Liver (tissue), 9 donors: ENCODE measurements around the gene PLCL1. TPM values are rescaled to one million over a fixed set of nuclear protein-coding genes. Genes with fewer than 3 reads are reported as not detected.

Experiments used
- DNase-seq: peaks from one replicate; pipeline ENCODE4 v3.0.0-alpha.2; 2017; ENCODE audit warnings: low spot score
- H3K27ac ChIP-seq, 2 donors: one replicate each; pipeline ENCODE4 v1.7.0; 2013; ENCODE audit warnings: inconsistent platforms in 2 of 2, low read length in 2 of 2, control low read depth in 1 of 2, low read depth in 1 of 2, mild to moderate bottlenecking in 1 of 2
- H3K27me3 ChIP-seq, 4 donors: one replicate each; pipeline versions ENCODE4 v1.6.1 to v1.7.0; 2013; ENCODE audit warnings: low read length in 3 of 4, inconsistent platforms in 1 of 4, mild to moderate bottlenecking in 1 of 4, moderate library complexity in 1 of 4; ENCODE audit not compliant: control insufficient read depth in 4 of 4, insufficient read depth in 4 of 4
- H3K36me3 ChIP-seq, 4 donors: one replicate each; pipeline versions ENCODE4 v1.6.1 to v1.7.0; 2013; ENCODE audit warnings: low read length in 3 of 4, mild to moderate bottlenecking in 3 of 4, low read depth in 1 of 4, moderate library complexity in 1 of 4; ENCODE audit not compliant: control insufficient read depth in 4 of 4, insufficient read depth in 3 of 4
- H3K4me1 ChIP-seq, 4 donors: one replicate each; pipeline versions ENCODE4 v1.6.1 to v1.7.0; 2013; ENCODE audit warnings: low read length in 3 of 4, mild to moderate bottlenecking in 3 of 4, moderate library complexity in 1 of 4; ENCODE audit not compliant: control insufficient read depth in 4 of 4, insufficient read depth in 4 of 4
- H3K4me3 ChIP-seq, 3 donors: one replicate each; pipeline versions ENCODE4 v1.6.1 to v1.7.0; 2013; ENCODE audit warnings: low read length in 3 of 3, control low read depth in 1 of 3, low read depth in 1 of 3, mild to moderate bottlenecking in 1 of 3
- H3K9ac ChIP-seq, 2 donors: one replicate each; pipeline ENCODE4 v1.7.0; 2013; ENCODE audit warnings: low read length in 2 of 2, mild to moderate bottlenecking in 2 of 2, moderate library complexity in 2 of 2, control low read depth in 1 of 2, low read depth in 1 of 2
- H3K9me3 ChIP-seq, 4 donors: one replicate each; pipeline versions ENCODE4 v1.6.1 to v1.7.0; 2013; ENCODE audit warnings: low read length in 3 of 4; ENCODE audit not compliant: control insufficient read depth in 4 of 4
- EGR1 ChIP-seq, 2 donors: IDR thresholded peaks; 2 replicates each; pipeline ENCODE4 v1.6.1; 2016 to 2018; ENCODE audit warnings: antibody characterized with exemption in 2 of 2, low read depth in 2 of 2
- FOXA1 ChIP-seq: IDR thresholded peaks from 2 replicates; pipeline ENCODE4 v1.6.1; 2016; ENCODE audit warnings: antibody characterized with exemption
- FOXA2 ChIP-seq: IDR thresholded peaks from 2 replicates; pipeline ENCODE4 v1.6.1; 2016; ENCODE audit warnings: antibody characterized with exemption
- GABPA ChIP-seq, 2 donors: IDR thresholded peaks in 1 of 2; conservative IDR thresholded peaks in 1 of 2; 2 replicates each; pipeline ENCODE4 v1.6.1; 2016; ENCODE audit warnings: antibody characterized with exemption in 2 of 2, mild to moderate bottlenecking in 1 of 2, moderate library complexity in 1 of 2
- HNF4A ChIP-seq, 2 donors: conservative IDR thresholded peaks; 2 replicates each; pipeline ENCODE4 v1.6.1; 2016; ENCODE audit warnings: antibody characterized with exemption in 2 of 2, mild to moderate bottlenecking in 2 of 2
- HNF4G ChIP-seq: IDR thresholded peaks from 2 replicates; pipeline ENCODE4 v1.6.1; 2016; ENCODE audit warnings: antibody characterized with exemption
- JUND ChIP-seq, 2 donors: IDR thresholded peaks; 2 replicates each; pipeline ENCODE4 v1.6.1; 2016; ENCODE audit warnings: antibody characterized with exemption in 2 of 2
- NR2F2 ChIP-seq: IDR thresholded peaks from 2 replicates; pipeline ENCODE4 v1.6.1; 2016; ENCODE audit warnings: antibody characterized with exemption
- RAD21 ChIP-seq, 2 donors: IDR thresholded peaks; 2 replicates each; pipeline ENCODE4 v1.6.1; 2016; ENCODE audit warnings: antibody characterized with exemption in 2 of 2, mild to moderate bottlenecking in 2 of 2
- RXRA ChIP-seq, 2 donors: IDR thresholded peaks; 2 replicates each; pipeline ENCODE4 v1.6.1; 2017 to 2018; ENCODE audit warnings: antibody characterized with exemption in 2 of 2, mild to moderate bottlenecking in 1 of 2
- SP1 ChIP-seq: IDR thresholded peaks from 2 replicates; pipeline ENCODE4 v1.6.1; 2018; ENCODE audit warnings: antibody characterized with exemption, mild to moderate bottlenecking
- TAF1 ChIP-seq: conservative IDR thresholded peaks from 2 replicates; pipeline ENCODE4 v1.6.1; 2016; ENCODE audit warnings: antibody characterized with exemption, mild to moderate bottlenecking
- YY1 ChIP-seq: IDR thresholded peaks from 2 replicates; pipeline ENCODE4 v1.6.1; 2016; ENCODE audit warnings: antibody characterized with exemption, mild to moderate bottlenecking
- WGBS: extraction: QIAGEN DNeasy Blood & Tissue Kit; methylation state at CpG from one replicate; pipeline ENCODE4 v1.1.7; 2013; 5-methylcytosine and 5-hydroxymethylcytosine counted together
- polyA plus RNA-seq, 2 donors: library from polyadenylated mRNA; stranded (reverse) in 1 of 2; unstranded in 1 of 2; fragments of 200-250 nt in 1 of 2; fragments of >200 nt in 1 of 2; fragmentation: Nextera tagmentation in 1 of 2; extraction: Ambion mirVana in 1 of 2; gene quantifications; one replicate each; pipeline versions ENCODE4 v1.2.1 to v1.2.3, GENCODE V29; 2013 to 2015
- total RNA-seq, 2 donors: library from RNA; depleted of rRNA; stranded (reverse); fragments of >200 nt; gene quantifications; one replicate each; pipeline ENCODE4 v1.2.3, GENCODE V29; 2014
- TF ChIP-seq, protein P1 (sequence below): IDR thresholded peaks from 2 replicates; pipeline ENCODE4 v1.6.1; 2016; ENCODE audit warnings: antibody characterized with exemption
- TF ChIP-seq, protein P2 (sequence below): IDR thresholded peaks from 2 replicates; pipeline ENCODE4 v1.6.1; 2016; ENCODE audit warnings: antibody characterized with exemption, mild to moderate bottlenecking
- TF ChIP-seq, protein P3 (sequence below): IDR thresholded peaks from 2 replicates; pipeline ENCODE4 v1.6.1; 2016; ENCODE audit warnings: antibody characterized with exemption
- TF ChIP-seq, protein P4 (sequence below): IDR thresholded peaks from 2 replicates; pipeline ENCODE4 v1.6.1; 2016; ENCODE audit warnings: antibody characterized with exemption
- TF ChIP-seq, protein P5 (sequence below): fragments of 150-350 bp; IDR thresholded peaks from 2 replicates; pipeline ENCODE4 v1.5.1; 2017; ENCODE audit warnings: improper control_type of control experiment, low read depth, low read length; ENCODE audit not compliant: missing input control
- donor health status: healthy.
- donor health status: healthy.
- donor health status: healthy.
- donor health status: healthy.
- donor health status: healthy.

The PLCL1 gene
- total and polyA plus RNA-seq, 4 donors, result 0.08 to 0.59 (median 0.31) TPM

DNA sequence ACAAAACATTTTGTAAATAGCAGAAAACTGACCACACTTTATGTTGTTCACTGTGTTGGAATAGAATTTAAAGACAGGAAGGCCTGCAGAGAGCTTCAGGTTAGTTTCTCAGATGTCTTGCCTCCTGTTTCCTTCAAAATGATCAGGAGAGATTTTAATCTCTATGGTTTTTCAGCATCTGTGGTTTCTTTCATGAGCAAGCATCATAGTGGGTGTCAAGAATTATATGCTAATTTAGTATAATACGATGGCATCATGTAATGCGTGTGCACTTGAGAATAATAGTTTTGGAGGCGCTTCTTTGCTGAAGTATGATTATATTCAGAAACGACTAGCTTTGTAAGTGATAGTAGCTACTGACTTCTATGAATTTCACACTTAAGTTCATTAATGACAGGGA, 149.9 kb downstream of the PLCL1 start:
- Histone ChIP-seq H3K9me3 (no peaks in the 10 kb centered on the region), H3K27me3 (no peaks in the 10 kb centered on the region), H3K36me3 (no peaks in the 10 kb centered on the region), H3K27ac (no peak overlapping the region), H3K9ac (no peak overlapping the region), H3K4me3 (no peak overlapping the region), H3K4me1 (no peaks in the 10 kb centered on the region)
- no peak for DNase-seq
- TF ChIP-seq, protein P1, sequence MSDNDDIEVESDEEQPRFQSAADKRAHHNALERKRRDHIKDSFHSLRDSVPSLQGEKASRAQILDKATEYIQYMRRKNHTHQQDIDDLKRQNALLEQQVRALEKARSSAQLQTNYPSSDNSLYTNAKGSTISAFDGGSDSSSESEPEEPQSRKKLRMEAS, result no peak
- TF ChIP-seq HNF4G, result no peak
- no peak for TF ChIP-seq GABPA (IDR thresholded peaks at IDR 0.05 in 1 of 2, conservative IDR thresholded peaks at IDR 0.05 in 1 of 2)
- no peak for TF ChIP-seq SP1
- TF ChIP-seq, protein P2, sequence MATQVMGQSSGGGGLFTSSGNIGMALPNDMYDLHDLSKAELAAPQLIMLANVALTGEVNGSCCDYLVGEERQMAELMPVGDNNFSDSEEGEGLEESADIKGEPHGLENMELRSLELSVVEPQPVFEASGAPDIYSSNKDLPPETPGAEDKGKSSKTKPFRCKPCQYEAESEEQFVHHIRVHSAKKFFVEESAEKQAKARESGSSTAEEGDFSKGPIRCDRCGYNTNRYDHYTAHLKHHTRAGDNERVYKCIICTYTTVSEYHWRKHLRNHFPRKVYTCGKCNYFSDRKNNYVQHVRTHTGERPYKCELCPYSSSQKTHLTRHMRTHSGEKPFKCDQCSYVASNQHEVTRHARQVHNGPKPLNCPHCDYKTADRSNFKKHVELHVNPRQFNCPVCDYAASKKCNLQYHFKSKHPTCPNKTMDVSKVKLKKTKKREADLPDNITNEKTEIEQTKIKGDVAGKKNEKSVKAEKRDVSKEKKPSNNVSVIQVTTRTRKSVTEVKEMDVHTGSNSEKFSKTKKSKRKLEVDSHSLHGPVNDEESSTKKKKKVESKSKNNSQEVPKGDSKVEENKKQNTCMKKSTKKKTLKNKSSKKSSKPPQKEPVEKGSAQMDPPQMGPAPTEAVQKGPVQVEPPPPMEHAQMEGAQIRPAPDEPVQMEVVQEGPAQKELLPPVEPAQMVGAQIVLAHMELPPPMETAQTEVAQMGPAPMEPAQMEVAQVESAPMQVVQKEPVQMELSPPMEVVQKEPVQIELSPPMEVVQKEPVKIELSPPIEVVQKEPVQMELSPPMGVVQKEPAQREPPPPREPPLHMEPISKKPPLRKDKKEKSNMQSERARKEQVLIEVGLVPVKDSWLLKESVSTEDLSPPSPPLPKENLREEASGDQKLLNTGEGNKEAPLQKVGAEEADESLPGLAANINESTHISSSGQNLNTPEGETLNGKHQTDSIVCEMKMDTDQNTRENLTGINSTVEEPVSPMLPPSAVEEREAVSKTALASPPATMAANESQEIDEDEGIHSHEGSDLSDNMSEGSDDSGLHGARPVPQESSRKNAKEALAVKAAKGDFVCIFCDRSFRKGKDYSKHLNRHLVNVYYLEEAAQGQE, result no peak
- no peak for TF ChIP-seq FOXA2
- TF ChIP-seq, protein P3, sequence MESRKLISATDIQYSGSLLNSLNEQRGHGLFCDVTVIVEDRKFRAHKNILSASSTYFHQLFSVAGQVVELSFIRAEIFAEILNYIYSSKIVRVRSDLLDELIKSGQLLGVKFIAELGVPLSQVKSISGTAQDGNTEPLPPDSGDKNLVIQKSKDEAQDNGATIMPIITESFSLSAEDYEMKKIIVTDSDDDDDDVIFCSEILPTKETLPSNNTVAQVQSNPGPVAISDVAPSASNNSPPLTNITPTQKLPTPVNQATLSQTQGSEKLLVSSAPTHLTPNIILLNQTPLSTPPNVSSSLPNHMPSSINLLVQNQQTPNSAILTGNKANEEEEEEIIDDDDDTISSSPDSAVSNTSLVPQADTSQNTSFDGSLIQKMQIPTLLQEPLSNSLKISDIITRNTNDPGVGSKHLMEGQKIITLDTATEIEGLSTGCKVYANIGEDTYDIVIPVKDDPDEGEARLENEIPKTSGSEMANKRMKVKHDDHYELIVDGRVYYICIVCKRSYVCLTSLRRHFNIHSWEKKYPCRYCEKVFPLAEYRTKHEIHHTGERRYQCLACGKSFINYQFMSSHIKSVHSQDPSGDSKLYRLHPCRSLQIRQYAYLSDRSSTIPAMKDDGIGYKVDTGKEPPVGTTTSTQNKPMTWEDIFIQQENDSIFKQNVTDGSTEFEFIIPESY, result no peak
- TF ChIP-seq YY1, result no peak
- TF ChIP-seq, protein P4, sequence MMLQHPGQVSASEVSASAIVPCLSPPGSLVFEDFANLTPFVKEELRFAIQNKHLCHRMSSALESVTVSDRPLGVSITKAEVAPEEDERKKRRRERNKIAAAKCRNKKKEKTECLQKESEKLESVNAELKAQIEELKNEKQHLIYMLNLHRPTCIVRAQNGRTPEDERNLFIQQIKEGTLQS, result no peak
- TF ChIP-seq FOXA1, result no peak
- TF ChIP-seq TAF1, result no peak
- no peak for TF ChIP-seq HNF4A (conservative IDR thresholded peaks at IDR 0.05)
- TF ChIP-seq, protein P5, sequence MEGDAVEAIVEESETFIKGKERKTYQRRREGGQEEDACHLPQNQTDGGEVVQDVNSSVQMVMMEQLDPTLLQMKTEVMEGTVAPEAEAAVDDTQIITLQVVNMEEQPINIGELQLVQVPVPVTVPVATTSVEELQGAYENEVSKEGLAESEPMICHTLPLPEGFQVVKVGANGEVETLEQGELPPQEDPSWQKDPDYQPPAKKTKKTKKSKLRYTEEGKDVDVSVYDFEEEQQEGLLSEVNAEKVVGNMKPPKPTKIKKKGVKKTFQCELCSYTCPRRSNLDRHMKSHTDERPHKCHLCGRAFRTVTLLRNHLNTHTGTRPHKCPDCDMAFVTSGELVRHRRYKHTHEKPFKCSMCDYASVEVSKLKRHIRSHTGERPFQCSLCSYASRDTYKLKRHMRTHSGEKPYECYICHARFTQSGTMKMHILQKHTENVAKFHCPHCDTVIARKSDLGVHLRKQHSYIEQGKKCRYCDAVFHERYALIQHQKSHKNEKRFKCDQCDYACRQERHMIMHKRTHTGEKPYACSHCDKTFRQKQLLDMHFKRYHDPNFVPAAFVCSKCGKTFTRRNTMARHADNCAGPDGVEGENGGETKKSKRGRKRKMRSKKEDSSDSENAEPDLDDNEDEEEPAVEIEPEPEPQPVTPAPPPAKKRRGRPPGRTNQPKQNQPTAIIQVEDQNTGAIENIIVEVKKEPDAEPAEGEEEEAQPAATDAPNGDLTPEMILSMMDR, result no peak
- no peak for TF ChIP-seq RXRA (IDR thresholded peaks at IDR 0.05)
- no peak for TF ChIP-seq RAD21 (IDR thresholded peaks at IDR 0.05)
- no peak for TF ChIP-seq JUND (IDR thresholded peaks at IDR 0.05)
- no peak for TF ChIP-seq NR2F2
- no peak for TF ChIP-seq EGR1 (IDR thresholded peaks at IDR 0.05; ENCODE audit: low read depth in 2 of 2)
- WGBS, result 74% methylated on average over 4 of the region's 4 CpGs
